GM12801 (cell line): ENCODE data around the gene HTR6.

Experiments
- TF ChIP-seq, protein P1 (sequence below): IDR thresholded peaks from one replicate; pipeline ENCODE4 v1.5.1; 2011; ENCODE audit warnings: control low read depth; ENCODE audit not compliant: insufficient read length; ENCODE audit errors: extremely low read depth

Gene HTR6

DNA sequence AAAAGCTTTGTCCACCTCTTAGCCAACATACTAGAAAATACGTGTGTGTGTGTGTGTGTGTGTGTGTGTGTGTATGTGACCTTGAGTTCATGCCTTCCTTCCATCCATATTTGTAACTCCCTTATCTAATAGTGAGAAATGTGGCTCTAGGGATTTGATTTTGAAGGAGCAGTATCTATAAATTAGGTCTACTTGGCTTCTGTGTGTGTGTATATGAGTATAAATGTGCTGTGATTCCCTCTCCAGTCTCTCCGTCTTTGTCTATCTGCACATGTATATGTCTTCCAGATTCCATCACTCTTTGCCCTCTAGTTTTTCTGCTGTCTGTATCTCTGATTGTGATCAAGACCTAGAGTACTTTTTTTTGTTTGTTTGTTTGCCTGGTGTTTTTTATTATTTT is 32.5 kb upstream of the HTR6 start:
- TF ChIP-seq, protein P1, sequence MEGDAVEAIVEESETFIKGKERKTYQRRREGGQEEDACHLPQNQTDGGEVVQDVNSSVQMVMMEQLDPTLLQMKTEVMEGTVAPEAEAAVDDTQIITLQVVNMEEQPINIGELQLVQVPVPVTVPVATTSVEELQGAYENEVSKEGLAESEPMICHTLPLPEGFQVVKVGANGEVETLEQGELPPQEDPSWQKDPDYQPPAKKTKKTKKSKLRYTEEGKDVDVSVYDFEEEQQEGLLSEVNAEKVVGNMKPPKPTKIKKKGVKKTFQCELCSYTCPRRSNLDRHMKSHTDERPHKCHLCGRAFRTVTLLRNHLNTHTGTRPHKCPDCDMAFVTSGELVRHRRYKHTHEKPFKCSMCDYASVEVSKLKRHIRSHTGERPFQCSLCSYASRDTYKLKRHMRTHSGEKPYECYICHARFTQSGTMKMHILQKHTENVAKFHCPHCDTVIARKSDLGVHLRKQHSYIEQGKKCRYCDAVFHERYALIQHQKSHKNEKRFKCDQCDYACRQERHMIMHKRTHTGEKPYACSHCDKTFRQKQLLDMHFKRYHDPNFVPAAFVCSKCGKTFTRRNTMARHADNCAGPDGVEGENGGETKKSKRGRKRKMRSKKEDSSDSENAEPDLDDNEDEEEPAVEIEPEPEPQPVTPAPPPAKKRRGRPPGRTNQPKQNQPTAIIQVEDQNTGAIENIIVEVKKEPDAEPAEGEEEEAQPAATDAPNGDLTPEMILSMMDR = no peak

DNA sequence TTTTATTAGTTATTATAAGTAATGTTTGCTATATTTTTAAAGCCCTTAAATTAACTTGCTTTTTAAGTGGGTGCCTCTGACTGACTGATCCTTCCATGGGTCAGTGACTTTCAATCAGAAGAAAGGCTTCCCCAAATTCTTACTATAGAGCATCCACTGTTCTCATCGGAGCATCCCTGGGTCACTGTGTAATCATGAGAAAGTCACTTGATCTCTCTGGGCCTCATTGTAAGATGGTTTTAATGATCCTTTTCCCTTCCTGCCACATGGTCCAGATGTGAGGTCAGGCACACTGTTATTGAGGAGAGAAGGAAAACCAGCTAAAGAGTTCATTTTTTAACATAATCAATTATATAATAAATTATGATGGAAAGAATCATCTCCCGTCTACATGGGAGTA is 31.6 kb upstream of the HTR6 start:
- TF ChIP-seq, protein P1 = no peak

DNA sequence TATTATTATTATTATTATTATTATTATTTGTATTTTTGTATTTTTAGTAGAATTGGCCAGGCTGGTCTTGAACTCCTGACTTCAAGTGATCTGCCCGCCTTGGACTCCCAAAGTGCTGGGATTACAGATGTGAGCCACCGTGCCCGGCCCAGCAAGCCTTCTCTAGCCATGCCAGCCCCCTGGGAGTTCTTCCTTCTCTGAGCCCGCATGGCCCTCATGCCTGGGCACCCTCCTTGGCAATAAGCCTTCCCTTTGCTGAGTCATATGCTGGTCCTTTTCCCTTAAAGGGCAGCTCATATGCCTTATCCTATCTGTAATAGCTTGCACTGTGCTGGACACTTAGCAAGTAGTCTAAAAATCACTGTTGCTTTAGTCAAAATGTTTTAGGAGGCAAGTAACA is 29.0 kb upstream of the HTR6 start:
- TF ChIP-seq, protein P1 = no peak

DNA sequence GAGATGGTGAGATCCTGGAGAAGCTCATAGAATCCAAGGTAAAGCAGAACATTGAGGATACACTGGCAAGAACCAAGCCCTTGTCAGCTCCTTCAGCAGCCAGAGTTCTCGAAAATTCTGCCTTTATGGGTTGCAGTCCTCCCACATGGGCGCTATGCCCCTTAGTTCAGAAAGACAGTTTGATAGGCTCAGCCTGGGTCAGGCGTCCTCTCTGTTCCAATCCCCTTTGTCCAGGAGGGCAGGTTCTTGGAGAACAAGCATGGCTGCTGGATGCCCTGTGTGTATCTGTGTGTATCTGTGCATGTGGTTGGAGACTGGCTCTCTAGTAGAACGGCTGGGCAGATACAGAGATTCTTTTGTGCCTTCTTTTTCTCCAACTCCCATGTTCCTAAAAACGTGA is 28.6 kb upstream of the HTR6 start:
- TF ChIP-seq, protein P1 = no peak

DNA sequence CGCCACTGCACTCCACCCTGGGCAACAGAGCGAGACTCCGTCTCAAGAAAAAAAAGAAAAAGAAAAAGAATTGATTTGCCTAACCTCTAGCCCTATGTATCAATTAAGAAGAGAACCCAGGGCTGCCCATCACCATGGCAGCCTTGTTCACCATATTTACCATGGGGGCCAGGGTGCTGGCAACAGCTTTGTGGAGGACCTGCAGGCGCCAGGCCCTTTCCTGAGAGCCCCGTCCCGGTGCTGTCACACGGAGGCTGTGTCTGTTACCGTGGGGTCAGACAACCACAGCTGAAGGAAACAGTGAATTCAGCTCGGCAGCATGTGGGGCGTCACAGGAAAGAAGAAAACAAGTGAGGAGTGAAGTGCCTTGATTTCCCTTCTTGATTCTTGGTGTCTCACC is 27.1 kb upstream of the HTR6 start:
- TF ChIP-seq, protein P1 = no peak

DNA sequence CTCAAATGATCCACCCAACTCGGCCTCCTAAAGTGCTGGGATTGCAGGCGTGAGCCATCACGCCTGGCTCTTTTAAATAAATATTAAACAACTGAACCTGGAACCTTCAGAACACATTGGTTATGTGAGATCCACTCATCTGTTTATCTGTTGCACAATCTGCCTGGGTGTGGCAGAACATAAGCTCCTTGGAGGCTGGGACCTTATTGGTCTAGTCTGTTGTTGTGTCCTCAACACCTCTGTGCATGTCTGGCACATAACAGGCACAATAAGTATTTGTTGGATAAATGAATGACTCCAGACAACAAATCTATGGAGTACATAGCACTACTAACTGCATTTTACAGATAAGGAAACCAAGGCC is 24.7 kb upstream of the HTR6 start:
- TF ChIP-seq, protein P1 = no peak

DNA sequence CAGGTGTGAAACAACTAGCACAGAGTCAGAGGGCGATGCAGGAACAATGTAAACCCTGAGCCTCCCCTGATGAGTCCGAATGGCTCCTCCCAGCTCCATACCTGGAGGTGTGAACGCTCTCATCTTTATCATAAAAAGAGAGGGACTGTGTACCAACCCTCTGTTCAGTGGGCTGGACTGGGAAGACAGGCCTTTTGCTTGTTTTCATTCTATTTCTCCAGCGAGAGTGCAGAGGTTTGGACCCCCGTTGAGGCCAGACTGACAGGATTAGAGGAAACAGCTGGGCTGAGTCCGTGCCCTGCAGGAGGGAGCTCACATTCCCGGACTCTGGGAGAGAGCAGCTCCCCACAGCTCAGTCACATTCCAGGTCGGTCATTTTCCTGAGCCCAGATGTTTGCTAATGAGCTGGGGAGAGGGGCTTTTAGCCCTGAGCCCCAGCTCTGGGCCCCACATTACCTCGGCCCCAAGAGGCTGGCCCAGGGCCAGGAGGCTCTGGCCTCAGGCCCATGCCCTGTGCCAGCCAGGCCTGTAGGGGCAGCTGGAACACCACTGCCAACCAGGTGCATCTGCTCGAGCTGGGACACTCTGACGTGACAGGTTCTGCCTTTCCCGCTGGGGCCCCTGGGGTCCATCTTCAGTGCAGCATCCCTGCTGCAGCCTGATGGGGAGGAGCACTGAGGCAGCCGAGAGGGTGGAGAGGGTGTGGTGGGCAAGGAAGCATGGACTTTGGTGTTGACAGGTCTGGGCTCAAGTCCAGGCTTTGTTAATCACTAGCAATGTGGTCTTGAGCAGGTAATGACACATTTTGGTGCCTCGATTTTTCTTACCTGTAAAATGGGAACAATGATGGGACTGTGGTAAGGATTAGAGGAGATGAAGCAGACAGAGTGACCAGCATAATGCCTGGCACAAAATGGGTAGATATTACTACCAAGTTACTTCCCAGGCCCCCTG is 24.0 kb upstream of the HTR6 start:
- TF ChIP-seq, protein P1 = no peak
